NCI-H146 (cell line): ENCODE results near the gene TNFAIP8.
"Not testable (repeated sequence)": the region's sequence is repeated elsewhere in the genome, so short reads cannot be mapped to it uniquely, and the experiment has no call there.

ENCODE experiments used
- DNase-seq: peaks from one replicate; lab custom pipeline; 2025; lab: John Stamatoyannopoulos, UW

Gene TNFAIP8

DNA sequence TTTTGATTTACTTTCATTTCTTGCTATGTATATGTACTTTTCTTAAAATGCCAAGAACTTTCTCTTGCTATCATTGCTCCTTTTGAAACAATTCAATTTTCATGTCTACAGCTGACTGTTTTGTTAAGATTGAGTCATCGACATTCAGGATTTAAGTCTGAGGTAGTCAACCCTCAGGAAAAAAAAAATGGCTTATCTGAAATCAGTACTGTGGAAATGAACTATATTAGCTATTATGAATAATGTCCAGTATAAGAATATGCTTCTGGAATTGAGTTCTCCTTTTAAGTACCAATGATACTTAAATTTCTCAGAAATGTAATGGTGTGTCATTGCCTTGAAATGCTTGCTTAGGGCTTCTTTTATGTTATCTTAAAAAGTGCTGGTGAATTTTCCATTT lies 37.9 kb downstream of the TNFAIP8 start:
- DNase-seq = no peak

GRCh38 chr5:119395080-119395836 lies 39.4 kb downstream of the TNFAIP8 start:
- DNase-seq = no peak

DNA sequence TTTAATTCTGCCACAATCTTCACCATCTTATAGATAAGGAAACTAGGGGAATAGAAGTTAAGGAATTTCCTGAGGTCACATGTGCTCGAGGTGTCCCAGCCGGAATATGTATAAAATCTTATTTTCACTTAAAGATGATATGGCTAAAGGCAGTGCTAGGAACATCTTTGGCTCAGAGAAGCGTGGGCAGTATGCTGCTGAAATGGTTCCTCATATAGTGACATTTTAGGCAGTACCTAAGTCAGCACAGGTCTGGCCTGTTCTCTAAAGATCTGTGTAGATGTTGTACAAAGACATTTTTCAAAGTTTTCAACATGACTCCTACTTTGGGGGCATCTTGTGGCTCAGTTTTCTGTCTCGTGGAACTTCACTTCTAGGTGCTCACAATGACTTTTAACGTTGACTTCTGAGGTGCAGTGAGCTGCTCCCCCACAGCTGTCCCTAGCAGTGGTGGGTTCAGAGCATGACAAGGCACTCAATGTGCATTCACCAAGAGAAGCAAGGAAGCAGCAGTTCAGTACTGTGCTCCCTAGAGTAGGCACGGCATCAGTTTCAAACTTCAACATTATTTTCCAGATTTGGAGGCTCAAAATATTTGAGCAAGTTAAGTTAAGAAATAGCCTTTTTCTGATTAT lies 40.3 kb downstream of the TNFAIP8 start:
- no peak for DNase-seq

DNA sequence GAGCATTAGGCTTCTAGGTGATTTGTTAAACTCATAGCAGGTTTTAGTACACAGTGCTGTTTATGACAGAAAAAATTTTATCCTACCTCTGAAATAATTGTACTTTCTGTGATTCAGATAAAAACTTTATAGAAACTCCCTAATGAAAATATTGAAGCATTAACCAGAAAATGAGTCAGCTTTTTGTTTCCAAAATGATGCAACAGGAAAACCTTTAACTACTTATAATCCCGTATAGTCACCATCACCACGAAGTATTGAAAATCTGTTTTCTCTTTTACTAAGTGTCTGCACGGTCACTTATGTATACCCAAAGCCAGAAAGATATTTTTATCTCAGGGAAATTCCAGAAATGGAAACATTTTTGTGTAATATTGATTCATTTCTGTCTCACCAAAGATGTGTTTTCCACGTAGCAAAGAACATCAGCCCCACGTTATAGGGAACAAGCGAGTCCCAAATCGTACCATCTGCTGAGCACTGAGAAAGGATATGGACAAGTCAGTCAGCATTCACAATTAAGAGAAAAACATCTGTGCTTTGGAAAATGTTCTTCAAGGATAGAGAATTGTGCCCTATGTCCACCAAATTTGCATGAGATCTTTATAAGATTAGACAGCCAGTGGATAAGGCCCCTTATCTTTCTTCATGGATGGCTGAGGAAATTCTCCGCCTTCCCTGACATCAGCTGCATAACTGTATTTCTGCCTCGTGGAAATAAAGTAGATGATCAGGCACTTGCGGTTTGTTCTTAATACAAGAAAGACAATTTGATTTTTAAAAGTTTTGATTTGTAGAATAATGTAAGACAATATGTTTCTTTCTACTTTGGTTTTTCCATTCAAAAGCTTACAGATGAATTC lies 41.9 kb downstream of the TNFAIP8 start:
- DNase-seq = no peak

DNA sequence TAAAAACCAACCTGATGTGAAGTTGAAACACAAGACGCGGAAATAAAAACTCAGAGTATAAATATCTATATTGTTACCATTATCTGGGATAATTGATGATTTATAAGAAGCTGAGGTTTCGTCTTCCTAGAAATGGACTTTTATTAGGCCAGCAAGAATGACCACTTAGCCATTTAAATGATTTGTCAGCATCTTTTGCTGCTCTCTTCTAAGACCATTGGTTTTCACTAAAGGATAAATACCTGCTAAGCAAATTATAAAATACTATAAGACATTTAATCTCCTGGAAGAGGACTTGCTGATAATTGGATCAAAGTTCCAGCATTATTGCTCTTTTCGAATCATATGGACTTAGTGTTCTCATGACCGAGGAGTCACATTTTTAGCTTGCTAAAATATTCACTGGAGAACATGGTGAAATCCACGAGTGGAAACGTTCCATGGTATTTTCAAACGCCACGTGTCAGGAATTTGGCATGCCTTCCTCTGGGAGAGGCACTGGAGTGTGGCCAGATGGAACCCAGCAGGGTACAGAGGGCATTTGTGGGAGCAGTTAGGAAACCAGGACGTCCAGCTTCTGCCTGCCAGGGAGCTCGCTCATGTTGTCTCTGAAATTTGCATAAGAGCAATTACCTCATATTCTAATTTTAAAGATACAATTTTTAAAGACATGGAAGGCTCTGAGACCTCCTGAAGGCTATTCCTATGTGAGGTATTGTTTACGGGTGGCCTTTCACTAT lies 43.1 kb downstream of the TNFAIP8 start:
- DNase-seq = no peak

DNA sequence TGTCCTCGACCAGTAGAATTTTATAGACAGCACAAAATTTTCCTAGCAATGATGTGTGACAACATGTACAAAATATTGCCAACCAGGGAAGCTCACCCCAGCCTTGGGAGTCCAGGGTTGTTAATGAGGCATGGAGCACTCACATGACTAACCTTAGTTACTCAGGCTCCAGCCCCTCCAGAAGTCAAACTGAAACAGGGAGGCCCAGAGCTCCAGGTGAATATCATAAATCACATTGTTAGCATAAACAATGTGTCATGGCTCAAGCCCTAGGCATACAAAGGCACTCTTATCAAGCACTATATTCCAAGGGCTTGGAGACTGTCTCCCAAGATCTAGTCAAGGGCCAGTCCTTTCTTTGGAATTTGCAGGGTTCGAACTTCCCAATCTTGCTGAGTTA lies 44.4 kb downstream of the TNFAIP8 start:
- no peak for DNase-seq

- no peak for DNase-seq
Measured at GRCh38 chr5:119402081-119402480, 46.3 kb downstream of the TNFAIP8 start.

DNA sequence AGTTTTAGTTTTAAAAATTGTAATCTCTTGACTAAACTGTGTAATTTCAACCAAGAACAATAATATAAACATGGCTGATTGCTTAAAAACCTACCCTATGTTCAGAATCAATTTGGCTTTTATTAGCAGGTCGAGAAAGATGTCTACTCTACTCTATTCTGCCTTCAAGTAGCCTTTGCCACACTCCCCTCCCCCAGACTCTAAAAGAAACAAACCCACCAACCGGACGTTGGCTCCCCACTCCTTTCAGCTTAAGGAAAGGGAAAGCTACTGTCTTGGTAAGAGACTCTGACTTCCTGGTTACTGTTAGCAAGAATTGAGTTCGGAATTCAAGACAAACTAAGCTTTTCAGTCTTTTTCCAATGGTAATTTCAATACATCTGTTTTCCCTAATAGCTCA lies 46.7 kb downstream of the TNFAIP8 start:
- DNase-seq = no peak

- DNase-seq = no peak
Measured at GRCh38 chr5:119404033-119404432, 48.2 kb downstream of the TNFAIP8 start.

GRCh38 chr5:119405419-119405818 lies 49.6 kb downstream of the TNFAIP8 start:
- DNase-seq = no peak

GRCh38 chr5:119406551-119407110 lies 50.8 kb downstream of the TNFAIP8 start:
- no peak for DNase-seq

- DNase-seq = no peak
Measured at GRCh38 chr5:119409235-119409815, 53.5 kb downstream of the TNFAIP8 start.

DNA sequence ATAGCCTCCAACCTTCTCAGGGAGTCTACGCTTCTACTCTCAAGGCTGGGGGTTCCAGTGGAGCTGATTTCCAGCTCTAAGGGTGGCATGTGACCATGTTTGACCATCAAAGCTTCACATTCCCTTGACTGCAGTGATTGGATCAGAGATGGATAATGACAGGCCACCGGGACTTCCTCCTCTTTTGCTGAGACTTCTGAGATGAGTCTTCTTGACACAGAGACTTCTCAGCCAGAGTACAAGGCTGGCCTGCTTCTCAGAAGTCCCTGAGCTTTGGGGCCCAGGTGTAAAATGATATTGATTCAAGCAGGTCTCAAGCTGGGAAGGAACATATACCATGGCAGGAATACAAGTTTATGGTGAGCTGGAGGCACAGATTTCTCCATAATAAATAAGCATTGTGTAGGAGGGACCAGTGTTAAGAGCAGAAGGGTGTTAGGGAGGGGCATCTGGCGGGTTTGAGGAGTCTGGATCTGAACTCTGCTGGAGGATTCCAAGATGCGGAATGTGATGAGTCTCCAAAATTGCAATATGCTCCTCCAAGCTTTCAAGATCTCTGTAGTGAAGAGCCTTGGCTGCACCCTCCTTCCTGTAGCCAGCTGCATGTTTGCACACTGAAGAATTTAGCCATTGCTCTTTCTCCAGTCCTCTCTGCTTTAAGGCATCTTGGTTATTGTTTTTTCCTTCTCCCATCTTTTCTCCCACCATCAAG lies 54.8 kb downstream of the TNFAIP8 start:
- no peak for DNase-seq

GRCh38 chr5:119411361-119412278 lies 55.8 kb downstream of the TNFAIP8 start:
- DNase-seq = peak; percentile 52

DNA sequence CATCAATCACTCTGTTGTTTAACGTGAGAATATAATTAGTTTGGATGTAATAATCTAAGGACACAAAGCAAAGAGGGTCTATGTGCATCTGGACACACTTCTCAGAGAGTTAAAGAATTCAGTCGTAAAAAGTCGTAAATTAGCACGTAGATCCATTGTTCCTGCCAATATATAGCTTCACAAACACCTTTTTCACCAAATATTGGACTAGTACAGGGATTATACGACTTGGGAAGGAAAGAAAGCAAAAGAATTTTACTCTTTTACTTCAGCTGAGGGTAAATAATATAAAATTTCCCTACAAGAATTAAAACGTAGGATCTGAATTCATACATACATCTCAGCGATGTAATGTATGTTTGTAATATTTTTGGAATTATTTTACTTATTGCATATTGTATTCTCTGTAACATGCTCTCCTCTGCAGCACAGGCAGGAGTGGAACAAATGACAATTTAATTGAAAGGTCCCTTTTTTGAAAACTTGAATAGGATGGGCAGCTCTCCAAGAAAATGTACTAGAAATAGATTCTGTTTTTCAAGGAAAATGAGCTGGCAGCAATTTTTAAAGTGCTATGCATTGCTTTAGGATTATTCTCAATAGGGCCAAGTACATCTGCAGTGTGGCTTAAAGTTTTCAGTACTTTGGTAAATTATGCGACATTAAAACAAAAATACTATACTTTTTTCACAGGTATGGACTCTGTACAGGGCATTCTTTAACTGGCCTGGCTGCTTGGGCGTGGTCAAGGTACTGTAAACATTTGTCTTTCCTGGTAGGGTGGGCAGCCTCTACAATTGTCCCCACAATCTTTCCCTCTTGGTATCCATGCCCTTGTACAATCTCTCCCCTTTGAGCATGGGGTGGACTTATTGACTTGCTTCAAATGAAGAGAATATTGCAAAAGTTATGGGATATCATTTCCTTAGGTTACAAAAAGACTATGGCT lies 56.7 kb downstream of the TNFAIP8 start:
- no peak for DNase-seq

- not testable (repeated sequence) for DNase-seq
Measured at GRCh38 chr5:119414124-119414734, 58.4 kb downstream of the TNFAIP8 start.

DNA sequence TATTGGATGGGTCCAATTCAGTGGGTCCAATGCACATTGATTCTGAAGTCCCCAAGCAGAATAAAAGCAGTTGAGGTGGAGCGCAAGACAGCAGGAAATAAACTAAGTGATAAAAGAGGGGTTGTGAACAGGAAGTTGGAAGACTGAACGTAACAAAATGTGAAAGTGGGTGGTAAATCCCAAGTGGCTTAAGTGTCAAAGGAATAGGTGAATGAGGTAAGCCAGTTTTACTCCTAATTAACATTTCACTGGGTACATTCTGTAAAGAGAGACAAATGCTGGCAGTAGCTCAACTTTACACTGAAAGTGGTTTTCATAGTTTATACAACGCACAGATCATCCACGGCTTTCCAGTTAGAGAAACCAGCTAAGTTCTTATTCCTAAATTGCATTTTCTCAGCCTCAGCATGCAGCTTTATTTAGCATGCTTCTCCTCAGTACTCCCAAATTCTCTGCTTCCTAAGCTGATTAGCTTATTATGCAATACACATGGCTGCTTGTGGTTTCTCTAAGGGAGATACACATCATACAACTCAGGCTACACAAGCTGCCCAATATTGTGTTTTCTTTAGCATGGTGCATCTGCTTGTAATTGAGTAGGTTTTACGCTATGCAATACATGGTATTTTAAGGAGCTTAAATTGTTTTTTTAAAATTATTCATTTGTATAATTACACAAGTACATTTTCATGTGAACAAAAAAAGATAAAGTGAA lies 62.2 kb downstream of the TNFAIP8 start:
- DNase-seq = no peak
